ENCODE measurements around the gene JAG2.

DNA sequence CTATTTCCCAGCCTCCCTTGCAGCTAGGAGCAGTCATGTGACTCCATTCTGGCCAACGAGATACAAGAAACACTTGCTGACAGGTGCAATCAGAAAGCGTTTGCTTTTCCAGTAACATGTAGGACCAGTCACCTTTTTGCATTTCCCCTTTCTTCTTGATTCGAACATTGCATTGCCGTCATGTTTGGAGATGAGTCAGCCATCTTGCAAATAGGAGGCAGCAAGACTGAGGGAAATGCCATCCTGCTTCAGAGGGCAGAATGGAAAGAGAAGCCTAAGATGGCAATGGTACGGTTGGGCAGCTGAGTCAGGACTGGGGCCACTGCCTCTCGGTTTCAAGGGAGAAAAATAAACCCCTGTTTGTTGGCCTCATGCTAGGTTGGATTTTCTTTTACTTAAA, 68.8 kb downstream of the JAG2 start:
- TF ChIP-seq, protein P1, sequence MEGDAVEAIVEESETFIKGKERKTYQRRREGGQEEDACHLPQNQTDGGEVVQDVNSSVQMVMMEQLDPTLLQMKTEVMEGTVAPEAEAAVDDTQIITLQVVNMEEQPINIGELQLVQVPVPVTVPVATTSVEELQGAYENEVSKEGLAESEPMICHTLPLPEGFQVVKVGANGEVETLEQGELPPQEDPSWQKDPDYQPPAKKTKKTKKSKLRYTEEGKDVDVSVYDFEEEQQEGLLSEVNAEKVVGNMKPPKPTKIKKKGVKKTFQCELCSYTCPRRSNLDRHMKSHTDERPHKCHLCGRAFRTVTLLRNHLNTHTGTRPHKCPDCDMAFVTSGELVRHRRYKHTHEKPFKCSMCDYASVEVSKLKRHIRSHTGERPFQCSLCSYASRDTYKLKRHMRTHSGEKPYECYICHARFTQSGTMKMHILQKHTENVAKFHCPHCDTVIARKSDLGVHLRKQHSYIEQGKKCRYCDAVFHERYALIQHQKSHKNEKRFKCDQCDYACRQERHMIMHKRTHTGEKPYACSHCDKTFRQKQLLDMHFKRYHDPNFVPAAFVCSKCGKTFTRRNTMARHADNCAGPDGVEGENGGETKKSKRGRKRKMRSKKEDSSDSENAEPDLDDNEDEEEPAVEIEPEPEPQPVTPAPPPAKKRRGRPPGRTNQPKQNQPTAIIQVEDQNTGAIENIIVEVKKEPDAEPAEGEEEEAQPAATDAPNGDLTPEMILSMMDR (IDR thresholded peaks at IDR 0.05): no peak
- no peak for TF ChIP-seq POLR2A (IDR thresholded peaks at IDR 0.05)
